Epithelial cell of esophagus (primary cell): ENCODE results near the gene UBA5.

Experiments used
- DNase-seq: peaks from one replicate; pipeline ENCODE4 v3.0.0; 2010; ENCODE audit warnings: low read depth
- H3K4me3 ChIP-seq: 2 replicates; pipeline ENCODE4 v1.5.1; 2011; ENCODE audit warnings: mild to moderate bottlenecking, low read length, control low read depth
- CTCF ChIP-seq: IDR thresholded peaks from 2 replicates; pipeline ENCODE4 v1.5.1; 2011; ENCODE audit warnings: low read depth, mild to moderate bottlenecking, low read length, control low read depth, inconsistent platforms; ENCODE audit not compliant: insufficient read depth; ENCODE audit errors: missing control alignments

Gene UBA5

GRCh38 chr3:132709761-132710160, 49.6 kb downstream of the UBA5 start:
- no peak overlapping the region for H3K4me3 ChIP-seq
- no peak for DNase-seq
- no peak for TF ChIP-seq CTCF

GRCh38 chr3:132710311-132710710, 50.2 kb downstream of the UBA5 start:
- DNase-seq, result no peak
- no peak overlapping the region for H3K4me3 ChIP-seq
- TF ChIP-seq CTCF, result no peak

- peak; percentile 44 for DNase-seq
- no peak overlapping the region for H3K4me3 ChIP-seq
- TF ChIP-seq CTCF, result no peak
These were observed 54.0 kb downstream of the UBA5 start for GRCh38 chr3:132713977-132714727.

- DNase-seq, result no peak
- no peak for TF ChIP-seq CTCF
- no peak overlapping the region for H3K4me3 ChIP-seq
These were observed 56.2 kb downstream of the UBA5 start for GRCh38 chr3:132716372-132716771.

GRCh38 chr3:132720228-132720627, 60.1 kb downstream of the UBA5 start:
- TF ChIP-seq CTCF, result no peak
- no peak for DNase-seq
- H3K4me3 ChIP-seq, result peak overlapping the region; percentile 25

GRCh38 chr3:132721479-132722164, 61.5 kb downstream of the UBA5 start:
- DNase-seq, result peak; percentile 56
- peak; percentile 13 for TF ChIP-seq CTCF
- peak overlapping the region; percentile 80 for H3K4me3 ChIP-seq
